ENCODE measurements around the gene HIVEP3.

GRCh38 chr1:41733021-41733420, 185.7 kb downstream of the HIVEP3 start:
- TF ChIP-seq CTCF (IDR thresholded peaks at IDR 0.05), result no peak
- TF ChIP-seq POLR2A (IDR thresholded peaks at IDR 0.05), result no peak
- no peak for TF ChIP-seq EP300 (IDR thresholded peaks at IDR 0.05)

Measured in tibial nerve (tissue), 4 donors.